Glomerular endothelial cell (primary cell): ENCODE results near the gene ZP4. TPM values are rescaled to one million over a fixed set of nuclear protein-coding genes. Genes with fewer than 3 reads are reported as not detected.
"Not testable (repeated sequence)": the region's sequence is repeated elsewhere in the genome, so short reads cannot be mapped to it uniquely, and the experiment has no call there.

Experiments
- DNase-seq: peaks from one replicate; pipeline ENCODE4 v3.0.0-alpha.2; 2011; ENCODE audit warnings: low read depth, low spot score; ENCODE audit errors: extremely low read depth
- total RNA-seq: library from RNA; depleted of rRNA; stranded (reverse); fragments of >200 nt; gene quantifications from 2 replicates; pipeline ENCODE4 v1.2.3, GENCODE V29; 2015

The ZP4 gene
- total RNA-seq, 1 donor from 2014 or later = not detected

- no peak for DNase-seq
Measured at GRCh38 chr1:237877631-237878030, 13.1 kb downstream of the ZP4 start.

- no peak for DNase-seq
Measured at GRCh38 chr1:237875291-237875690, 15.4 kb downstream of the ZP4 start.

GRCh38 chr1:237873487-237874211 lies 17.1 kb downstream of the ZP4 start:
- no peak for DNase-seq

- no peak for DNase-seq
Measured at GRCh38 chr1:237868817-237869600, 21.7 kb downstream of the ZP4 start.

GRCh38 chr1:237867380-237867888 lies 23.3 kb downstream of the ZP4 start:
- DNase-seq = no peak

GRCh38 chr1:237864338-237865244 lies 26.1 kb downstream of the ZP4 start:
- DNase-seq = no peak

- DNase-seq = no peak
Measured at GRCh38 chr1:237863234-237863633, 27.5 kb downstream of the ZP4 start.

- no peak for DNase-seq
Measured at GRCh38 chr1:237861944-237862343, 28.8 kb downstream of the ZP4 start.

GRCh38 chr1:237858992-237859391 lies 31.7 kb downstream of the ZP4 start:
- no peak for DNase-seq

GRCh38 chr1:237857455-237857854 lies 33.3 kb downstream of the ZP4 start:
- no peak for DNase-seq

GRCh38 chr1:237852342-237852741 lies 38.4 kb downstream of the ZP4 start:
- DNase-seq = no peak

- no peak for DNase-seq
Measured at GRCh38 chr1:237851210-237851845, 39.4 kb downstream of the ZP4 start.

- DNase-seq = not testable (repeated sequence)
Measured at GRCh38 chr1:237843516-237843915, 47.2 kb downstream of the ZP4 start.

- DNase-seq = no peak
Measured at GRCh38 chr1:237841485-237841884, 49.2 kb downstream of the ZP4 start.

- no peak for DNase-seq
Measured at GRCh38 chr1:237838904-237839534, 51.7 kb downstream of the ZP4 start.

GRCh38 chr1:237838320-237838719 lies 52.4 kb downstream of the ZP4 start:
- DNase-seq = no peak

- DNase-seq = no peak
Measured at GRCh38 chr1:237834461-237834860, 56.3 kb downstream of the ZP4 start.

GRCh38 chr1:237834048-237834447 lies 56.7 kb downstream of the ZP4 start:
- DNase-seq = no peak

GRCh38 chr1:237832858-237833257 lies 57.9 kb downstream of the ZP4 start:
- DNase-seq = no peak
